Stimulated activated naive CD4-positive, alpha-beta T cell (primary cell): ENCODE results near the gene GALM.
A peak's percentile ranks its signal among the peaks of the same experiment; 100 is the strongest.
"Not testable (repeated sequence)": the region's sequence is repeated elsewhere in the genome, so short reads cannot be mapped to it uniquely, and the experiment has no call there.

Experiments used
- DNase-seq, 6 experiments: peaks; one replicate each; lab custom pipeline; 2025; lab: John Stamatoyannopoulos, UW

GALM gene

DNA sequence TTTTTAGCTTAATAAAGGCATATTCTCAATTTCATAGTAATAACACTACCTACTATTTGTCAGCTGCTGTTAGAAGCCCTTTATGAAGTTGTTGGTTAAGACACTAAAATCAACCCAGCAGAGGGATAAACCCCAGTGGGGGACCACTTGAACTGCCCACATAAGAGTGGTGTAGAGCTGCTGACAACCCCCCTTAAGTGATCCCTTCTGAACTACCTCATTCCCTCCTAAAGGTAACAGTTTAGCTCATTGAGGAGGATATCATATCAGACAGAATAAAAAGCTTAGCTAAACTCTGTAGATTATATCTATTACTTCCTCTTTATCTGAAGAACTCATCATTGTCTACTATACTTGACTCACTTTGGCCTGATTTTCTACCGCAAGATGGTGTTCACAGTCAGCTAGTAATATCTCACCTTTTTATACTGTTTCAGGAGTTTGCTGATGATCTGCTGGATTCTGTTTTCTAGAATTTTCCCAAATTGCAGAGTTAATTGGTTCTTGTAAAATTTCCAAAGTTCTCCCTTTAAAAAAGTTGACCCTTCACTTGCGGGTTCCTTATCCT lies 16.2 kb downstream of the GALM start:
- DNase-seq: peak in 1 of 6 experiments; percentile 4

DNA sequence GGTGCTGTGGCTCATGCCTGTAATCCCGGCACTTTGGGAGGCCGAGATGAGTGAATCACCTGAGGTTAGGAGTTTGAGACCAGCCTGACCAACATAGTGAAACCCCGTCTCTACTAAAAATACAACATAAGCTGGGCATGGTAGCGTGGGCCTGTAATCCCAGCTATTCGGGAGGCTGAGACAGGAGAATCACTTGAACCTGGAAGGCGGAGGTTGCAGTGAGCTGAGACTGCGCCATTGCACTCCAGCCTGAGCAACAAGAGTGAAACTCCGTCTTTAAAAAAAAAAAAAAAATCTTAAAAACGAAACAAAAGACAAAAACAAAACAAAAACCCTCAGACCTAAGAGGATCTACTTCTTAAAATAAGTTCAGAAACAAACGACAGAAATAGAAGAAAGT lies 16.7 kb downstream of the GALM start:
- not testable (repeated sequence) for DNase-seq

DNA sequence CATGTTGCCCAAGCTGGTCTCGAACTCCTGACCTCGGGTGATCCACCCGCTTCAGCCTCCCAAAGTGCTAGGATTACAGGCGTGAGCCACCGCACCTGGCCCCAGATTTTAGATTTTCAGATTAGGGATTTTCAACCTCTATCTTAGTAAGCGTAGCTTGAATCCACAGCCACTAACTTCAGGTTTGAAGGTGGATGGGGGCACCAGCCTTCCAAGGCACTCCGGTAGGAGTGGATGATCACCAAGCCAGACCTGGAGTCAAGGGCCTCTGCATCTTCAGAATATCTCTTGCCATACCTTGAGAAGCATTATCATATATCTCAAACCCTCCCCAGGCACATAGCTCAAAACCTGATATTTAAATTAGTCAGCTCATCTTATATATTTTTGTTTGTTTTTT lies 17.9 kb downstream of the GALM start:
- DNase-seq: no peak

DNA sequence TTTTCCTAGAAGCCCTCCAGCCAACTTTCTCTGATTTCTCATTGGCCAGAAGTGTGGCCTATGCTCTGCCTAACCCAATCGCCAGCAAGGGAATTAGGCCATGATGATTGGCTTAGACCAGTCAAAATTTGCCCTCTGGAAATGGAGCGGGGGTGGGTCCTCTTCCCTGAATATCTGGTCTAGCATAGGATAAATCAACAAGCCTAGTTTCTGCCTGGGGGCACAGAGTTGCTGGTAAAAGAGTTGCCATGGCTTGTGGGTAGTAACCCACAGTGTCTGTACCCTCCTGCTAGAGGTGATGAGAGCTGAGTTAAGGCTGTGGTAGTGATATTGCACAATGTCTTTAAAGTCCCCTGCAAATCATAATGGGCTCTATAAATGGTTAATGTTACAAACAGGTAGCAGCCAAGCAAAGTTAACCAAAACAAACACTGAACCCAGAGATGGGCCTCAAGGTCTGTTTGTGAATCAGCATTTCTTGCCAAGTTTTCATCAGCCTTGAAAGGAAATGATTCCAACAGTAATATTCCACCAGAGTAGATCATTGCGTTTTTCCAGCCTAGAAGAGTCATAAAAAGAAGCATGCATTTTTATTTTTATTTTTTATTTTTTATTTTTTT lies 19.3 kb downstream of the GALM start:
- no peak for DNase-seq

DNA sequence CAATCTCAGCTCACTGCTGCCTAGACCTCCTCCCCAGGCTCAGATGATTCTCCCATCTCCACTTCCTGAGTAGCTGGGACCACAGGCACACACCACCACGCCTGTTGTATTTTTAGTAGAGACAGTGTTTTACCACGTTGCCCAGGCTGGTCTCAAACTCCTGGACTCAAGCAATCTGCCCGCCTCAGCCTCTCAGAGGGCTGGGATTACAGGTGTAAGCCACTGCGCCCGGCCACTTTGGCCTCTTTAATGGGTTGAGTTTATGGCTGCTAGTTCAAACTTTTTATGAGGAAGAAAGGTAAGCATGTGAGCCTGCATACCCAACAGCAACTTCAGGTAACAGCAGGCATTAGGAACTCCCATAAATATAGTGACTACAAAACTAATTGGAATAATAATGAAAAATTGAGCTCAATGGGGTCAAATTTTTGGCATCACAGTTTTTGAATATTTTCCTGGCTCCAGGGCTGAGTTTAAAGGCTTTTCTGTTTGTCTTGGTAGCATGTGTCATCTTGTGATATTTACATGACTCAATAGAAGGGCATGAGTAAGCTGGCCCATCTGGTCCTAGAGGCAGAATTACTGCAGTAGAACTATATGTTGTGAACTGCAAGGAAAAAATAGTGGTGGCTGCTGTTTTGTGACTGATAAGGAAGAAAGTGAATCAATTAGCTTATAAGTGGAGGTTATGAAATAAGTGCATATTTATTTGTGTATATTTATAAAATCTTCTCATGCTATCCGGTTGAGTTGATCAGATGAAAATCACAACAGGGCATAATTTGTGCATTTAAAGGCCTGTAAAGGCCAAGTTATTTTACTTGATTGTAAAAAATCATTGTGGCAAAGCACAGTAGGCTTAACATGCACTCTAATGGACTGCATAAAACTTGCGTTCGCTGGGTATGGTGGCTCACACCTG lies 24.8 kb downstream of the GALM start:
- no peak for DNase-seq

DNA sequence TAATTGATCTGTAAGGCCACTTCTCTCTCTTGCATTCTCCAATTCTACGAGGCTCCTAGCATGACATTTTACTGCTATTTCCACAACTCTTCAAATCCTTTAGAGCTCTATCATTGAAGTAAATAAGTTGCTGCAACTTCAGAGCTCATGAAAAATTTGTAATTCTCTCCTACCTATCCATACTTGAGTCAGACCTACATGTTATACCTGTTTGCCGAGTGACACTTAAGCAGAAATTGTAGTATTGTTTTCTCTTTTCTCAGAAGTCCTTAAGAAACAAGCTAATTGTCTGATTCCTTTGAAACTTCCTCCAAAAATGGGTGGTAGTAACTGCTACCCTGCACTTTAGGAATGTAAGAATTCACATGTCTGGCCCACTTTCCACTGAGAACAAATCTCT lies 26.1 kb downstream of the GALM start:
- no peak for DNase-seq

DNA sequence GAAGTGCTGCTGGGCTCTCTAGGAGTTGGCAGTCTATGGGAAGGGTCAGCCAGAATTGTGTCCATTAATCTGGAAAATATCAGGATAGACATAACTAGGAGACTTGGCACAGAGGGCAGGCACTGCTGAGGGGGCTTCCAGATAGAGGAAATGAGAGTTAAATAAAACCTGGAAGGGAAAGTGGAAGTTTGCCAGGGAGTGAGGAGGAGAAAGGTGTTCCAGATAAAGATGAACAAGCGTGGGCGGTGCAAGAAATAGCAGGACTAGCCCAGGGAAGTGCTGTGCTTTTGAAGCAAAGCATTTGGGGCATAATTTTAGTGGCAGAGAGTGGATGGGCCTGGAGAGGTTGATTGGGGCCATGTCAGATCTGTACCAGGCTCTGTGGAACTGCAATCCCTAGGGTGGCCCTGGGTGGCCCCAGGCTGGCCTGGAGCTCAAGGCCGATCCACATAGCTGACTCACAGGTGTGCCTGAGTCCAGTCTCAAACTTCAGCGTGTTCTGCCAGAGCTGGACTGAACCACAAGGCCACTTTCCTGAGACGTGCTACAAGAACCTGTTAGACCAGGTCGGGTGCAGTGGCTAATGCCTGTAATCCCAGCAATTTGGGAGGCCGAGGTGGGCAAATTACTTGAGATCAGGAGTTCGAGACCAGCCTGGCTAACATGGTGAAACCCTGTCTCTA lies 26.9 kb downstream of the GALM start:
- DNase-seq: no peak

DNA sequence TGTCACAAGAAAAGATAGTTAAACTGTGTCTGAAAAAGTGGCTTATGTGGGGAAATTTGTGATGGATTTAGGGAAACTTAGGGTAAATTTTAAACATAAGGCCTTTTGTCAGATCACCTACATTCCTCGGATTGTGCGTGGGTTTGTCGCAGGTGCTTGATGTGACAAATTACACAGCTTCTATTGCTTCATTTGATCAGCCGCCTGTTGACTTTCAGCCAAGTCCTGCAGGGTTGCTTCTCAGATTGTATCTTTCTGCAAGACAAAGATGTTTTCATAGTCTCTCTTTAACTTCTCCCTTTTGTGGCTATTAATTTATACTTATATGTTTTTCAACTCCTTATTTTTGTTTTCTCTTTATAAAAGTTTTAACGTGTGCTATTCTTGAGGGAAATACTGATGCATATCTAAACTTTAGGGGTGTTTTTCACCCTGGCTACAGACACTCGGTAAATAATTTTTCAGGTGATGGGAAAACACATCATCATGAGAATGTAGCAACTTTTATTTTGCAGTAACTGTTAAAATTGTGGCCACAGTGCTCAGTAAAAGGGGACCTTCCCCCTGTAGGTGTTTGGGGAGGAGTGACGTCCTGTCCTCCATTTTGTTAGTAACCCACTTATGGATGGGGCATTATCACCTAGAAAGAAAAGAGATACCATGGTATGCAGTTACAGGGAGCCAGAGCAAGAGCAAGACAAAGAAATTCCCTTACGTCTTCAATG lies 31.4 kb downstream of the GALM start:
- no peak for DNase-seq

DNA sequence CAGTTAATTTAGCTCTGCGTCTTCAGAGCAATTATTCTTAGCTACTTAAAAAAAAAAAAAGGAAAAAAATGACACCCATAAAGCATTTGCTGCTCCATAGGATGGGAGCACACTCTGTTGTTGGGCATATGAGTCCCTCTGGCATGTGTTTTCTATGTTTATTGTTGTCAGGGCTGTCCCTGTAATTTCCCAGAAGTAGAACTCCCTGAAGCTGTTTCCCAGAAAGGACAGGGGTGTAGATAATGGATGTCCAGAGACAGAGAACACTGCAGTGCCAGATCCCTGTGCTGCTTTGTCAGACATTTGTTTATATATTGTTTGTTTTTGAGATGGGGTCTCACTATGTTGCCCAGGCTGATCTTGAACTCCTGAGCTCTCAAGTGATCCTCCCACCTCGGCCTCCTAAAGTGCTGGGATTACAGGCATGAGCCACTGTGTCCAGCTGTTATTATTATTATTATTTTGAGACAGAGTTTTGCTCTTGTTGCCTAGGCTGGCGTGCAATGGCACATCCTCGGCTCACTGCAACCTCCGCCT lies 32.6 kb downstream of the GALM start:
- no peak for DNase-seq

DNA sequence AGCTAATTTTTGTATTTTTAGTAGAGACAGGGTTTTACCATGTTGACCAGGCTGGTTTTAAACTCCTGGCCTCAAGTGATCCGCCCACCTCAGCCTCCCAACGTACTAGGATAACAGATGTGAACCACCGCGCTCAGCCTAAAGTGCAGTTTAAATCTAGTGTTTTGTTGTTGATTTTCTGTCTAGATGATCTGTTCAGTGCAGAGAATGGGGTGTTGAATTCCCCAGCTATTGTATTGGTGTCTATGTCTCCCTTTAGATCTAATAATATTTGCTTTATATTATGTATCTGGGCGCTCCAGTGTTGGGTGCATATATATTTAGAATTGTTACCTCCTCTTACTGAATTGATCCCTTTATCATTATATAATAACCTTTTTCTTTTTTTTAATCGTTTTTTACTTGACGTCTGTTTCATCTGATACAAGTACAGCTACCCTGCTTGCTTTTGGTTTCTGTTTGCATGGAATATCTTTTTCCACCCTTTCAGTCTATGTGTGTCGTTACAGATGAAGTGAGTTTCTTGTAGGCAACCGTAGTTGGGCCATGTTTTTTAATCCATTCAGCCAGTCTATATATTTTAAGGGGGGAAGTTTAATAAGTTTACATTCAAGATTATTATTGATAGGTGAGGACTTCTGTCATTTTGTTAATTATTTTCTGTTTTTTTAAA lies 34.3 kb downstream of the GALM start:
- peak in 3 of 6 experiments; percentile 5 to 6 (median 6) for DNase-seq

DNA sequence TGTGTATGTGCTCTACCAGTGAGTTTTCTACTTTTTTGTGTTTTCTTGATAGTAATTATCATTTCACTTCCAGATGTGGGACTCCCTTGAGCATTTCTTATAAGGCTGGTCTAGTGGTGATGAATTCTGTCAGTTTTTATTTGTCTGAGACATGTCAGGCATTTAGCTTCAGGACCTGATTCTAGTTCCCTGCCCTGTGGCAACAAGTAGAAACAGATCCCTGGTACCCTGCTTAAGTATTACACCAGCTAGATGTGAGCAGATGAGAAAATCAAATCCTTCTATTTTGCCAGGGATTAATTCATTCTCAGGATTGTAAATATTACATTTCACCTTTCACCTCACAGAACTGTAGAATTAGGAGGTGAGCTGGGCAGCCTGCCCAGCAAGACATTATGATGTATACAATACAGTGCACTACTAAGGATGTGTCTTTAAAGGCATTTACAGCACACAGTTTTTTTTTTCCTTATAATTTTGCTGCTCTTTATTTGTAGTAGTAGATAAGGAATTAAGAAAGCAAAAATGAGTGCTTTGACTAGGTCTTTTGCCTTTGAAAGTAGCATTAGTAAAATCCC lies 35.1 kb downstream of the GALM start:
- DNase-seq: no peak

DNA sequence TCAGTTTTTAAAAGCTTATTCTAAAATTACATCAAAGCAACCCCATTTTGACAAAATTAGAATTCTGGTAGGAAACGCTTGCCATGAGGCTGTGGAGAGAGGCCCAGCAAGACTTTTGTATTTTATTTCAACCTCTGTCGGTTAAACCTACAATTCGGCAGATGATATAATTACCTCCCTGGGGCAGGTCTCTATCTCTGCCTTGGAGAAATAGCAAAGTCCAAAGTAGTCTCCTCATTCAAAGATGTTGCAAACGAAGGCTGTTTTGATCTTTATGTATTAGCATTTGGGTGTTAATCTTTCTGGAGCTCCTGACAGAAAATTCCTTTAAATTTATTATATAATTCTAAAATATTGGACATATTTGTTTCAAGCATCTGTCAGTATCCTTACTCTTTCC lies 35.6 kb downstream of the GALM start:
- DNase-seq: no peak

DNA sequence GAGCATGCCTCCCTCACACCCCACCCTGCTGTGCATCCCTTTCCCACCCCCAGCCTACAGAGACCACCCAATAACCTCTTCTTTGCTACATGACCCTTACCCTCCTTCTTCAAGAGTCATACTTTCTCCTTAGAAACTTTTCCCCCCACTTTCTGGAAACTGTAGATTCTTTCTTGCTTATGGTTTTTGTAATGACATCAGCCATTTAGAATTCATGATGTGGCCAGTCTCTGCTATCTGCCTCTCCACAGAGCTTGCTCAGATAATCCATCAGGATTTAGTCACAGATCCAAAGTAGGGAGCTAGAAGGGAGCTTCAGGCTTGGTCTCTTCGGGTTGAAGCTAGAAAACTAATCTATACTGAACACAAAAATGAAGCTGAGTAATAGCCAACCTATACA lies 36.5 kb downstream of the GALM start:
- DNase-seq: no peak

DNA sequence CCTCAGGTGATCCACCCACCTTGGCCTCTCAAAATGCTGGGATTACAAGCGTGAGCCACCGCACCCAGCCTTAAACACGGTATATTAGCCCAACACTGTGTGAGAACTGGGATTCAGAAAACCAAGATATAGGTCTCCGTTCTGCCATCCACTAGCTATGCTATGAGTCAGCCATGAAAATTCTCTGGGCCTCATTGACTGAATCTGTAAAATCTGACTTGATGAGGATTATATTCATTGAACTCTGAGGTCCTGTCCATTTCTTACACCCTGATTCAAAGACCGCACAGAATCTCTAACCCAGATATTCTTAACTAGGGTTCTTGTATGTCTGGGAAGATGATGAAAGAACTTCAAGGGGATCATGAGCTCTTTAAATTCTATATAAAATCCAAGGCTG lies 37.4 kb downstream of the GALM start:
- DNase-seq: not testable (repeated sequence)

DNA sequence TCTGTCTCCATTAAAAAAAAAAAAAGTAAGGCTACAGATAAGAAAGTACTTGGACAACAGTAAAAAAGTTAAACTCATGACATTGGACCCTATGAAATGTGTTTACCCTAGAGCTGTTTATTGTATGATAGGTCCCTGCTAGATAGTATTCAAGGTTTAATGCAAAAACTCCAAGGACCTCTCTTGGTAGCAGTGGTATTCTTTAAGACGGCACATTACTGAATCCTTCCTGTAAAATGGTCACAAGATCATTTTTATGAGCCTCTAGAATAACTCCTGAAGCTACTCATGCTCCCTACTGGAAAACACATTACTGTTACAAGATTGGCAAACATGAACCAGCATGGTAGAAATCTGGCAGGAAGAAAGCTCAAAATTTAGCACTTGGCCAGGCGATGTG lies 38.8 kb downstream of the GALM start:
- no peak for DNase-seq

DNA sequence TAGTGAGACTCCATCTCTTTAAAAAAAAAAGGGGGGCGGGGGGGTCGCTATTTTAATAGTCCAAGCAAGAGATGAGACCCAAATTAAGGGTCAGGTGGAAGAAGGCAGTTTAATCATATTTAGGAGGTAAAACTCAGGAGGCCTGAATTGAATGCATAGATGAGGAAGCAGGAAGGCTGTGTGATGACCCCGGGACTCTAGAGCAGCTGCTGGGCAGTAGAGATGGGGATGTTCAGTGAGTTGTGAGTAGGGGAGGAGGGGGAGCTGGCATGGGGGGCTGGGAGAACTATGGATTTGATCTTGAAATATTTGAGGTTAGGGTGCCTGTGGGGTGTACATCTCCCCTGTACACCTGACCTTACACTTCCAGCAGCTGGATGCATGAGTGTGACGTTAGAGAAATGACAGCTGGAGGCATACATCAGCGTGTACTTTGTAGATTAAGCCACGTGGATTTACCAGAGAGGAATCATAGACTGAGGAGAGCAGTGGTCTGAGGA lies 41.0 kb downstream of the GALM start:
- DNase-seq: no peak

DNA sequence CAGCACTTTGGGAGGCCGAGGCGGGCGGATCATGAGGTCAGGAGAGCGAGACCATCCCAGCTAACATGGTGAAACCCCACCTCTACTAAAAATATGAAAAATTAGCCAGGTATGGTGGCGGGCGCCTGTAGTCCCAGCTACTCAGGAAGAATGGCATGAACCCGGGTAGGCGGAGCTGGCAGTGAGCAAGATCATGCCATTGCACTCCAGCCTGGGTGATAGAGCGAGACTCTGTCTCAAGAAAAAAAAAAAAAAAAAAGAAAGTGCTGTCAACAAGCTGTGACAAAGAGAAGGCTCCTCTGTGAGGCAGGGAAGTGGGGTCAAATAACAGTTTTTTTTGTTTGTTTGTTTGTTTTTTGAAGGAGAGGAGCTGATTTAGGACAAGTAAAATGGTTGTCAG lies 42.6 kb downstream of the GALM start:
- DNase-seq: peak in 1 of 6 experiments; percentile 12

DNA sequence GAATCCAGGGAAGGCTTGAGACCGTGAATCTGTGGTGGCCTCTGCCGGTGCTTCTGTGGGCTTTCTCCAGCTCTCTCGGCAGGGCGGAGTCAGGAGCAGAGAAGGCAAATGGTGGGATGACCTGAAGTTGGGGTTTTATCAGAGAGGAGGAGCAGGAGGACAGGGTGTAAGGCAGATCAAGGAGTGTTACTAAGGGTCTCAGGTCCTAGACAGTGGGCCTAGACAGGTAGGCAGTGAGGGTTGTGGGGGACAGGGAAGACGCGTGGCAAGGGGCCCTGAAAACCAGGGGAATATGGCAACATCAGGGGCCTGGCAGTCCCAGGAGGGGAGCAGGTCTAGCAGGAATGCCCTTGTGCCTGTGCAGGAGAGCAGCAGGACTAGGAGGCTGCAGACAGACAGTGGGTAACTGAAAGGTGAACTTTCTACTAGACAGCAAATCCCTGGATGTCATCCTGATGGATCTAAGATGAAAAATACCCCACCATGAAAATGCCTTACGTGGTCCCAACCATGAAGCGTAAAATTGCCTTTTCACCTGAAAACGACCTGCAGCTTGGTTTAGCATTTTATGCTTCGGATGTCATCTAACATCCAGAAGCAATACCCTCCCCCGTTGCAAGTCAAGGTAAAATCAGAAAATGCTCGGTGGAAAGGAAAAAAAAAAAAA lies 43.1 kb downstream of the GALM start:
- no peak for DNase-seq

DNA sequence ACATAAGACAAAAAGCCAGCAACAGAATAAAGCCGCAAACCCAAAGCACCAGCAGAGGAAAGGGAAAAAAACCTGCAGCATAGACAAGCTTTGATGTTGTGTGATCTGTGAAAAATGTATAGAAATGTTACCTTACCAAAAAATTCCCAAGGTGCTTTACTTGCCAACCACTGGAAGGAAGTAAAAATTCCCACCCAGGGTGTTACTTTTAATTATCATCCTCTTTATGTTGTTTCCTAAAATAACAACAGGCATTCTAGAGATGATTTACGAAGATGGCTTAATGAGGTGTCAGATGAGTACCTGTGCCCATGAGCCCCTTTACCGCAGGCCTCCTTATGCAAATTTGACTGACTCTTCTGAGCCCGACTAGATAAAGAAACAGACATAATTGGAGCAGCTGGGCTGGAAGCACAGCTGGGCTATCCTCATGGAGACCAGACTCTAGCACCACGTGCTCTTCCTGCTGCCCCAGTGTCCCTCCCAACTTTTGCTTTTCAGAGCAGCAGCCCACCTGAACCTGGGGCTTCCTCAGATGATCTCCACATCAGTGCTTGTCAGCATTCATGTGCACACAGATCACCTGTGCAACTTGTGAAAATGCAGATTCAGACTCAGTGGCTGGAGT lies 43.8 kb downstream of the GALM start:
- DNase-seq: peak; percentile 7 to 78 (median 60)
